Stomach (tissue), 9 donors: ENCODE results near the gene ARFGEF3. TPM values are rescaled to one million over a fixed set of nuclear protein-coding genes. Genes with fewer than 3 reads are reported as not detected.

Experiments
- DNase-seq, 2 donors: peaks; one replicate each; pipeline versions ENCODE4 v3.0.0 to v3.0.0-alpha.2; 2013 to 2019
- H3K27ac ChIP-seq, 5 donors: fragments of 200-600 bp in 4 of 5; sonication (generic) in 4 of 5; one replicate each; pipeline ENCODE4 v1.5.1; 2013 to 2019; ENCODE audit warnings: mild to moderate bottlenecking in 1 of 5, moderate library complexity in 1 of 5
- H3K27me3 ChIP-seq, 3 donors: fragments of 200-600 bp; sonication (generic); one replicate each; pipeline ENCODE4 v1.5.1; 2017 to 2019; ENCODE audit warnings: mixed run types in 1 of 3
- H3K36me3 ChIP-seq, 4 donors: fragments of 200-600 bp; sonication (generic); 1 replicate in 3 of 4; 2 replicates in 1 of 4; pipeline ENCODE4 v1.5.1; 2016 to 2019
- H3K4me1 ChIP-seq, 4 donors: fragments of 200-600 bp; sonication (generic); one replicate each; pipeline ENCODE4 v1.5.1; 2016 to 2019
- H3K4me3 ChIP-seq, 4 donors: fragments of 200-600 bp; sonication (generic) in 3 of 4; one replicate each; pipeline ENCODE4 v1.5.1; 2016 to 2019; ENCODE audit warnings: mild to moderate bottlenecking in 1 of 4
- H3K9me3 ChIP-seq, 4 donors: fragments of 200-600 bp; sonication (generic); one replicate each; pipeline ENCODE4 v1.5.1; 2016 to 2019
- EP300 ChIP-seq: sonication (generic); formaldehyde crosslinking; IDR thresholded peaks from one replicate; pipeline ENCODE4 v1.6.1; 2017; ENCODE audit warnings: antibody characterized with exemption
- POLR2A ChIP-seq, 4 donors: fragments of 450-650 bp; IDR thresholded peaks; one replicate each; pipeline ENCODE4 v1.6.1; 2016; ENCODE audit warnings: antibody characterized with exemption in 4 of 4, control low read depth in 2 of 4, mild to moderate bottlenecking in 1 of 4, moderate library complexity in 1 of 4
- POLR2AphosphoS5 ChIP-seq, 3 donors: sonication (generic); formaldehyde crosslinking; IDR thresholded peaks; one replicate each; pipeline ENCODE4 v1.6.1; 2016; ENCODE audit warnings: antibody characterized with exemption in 3 of 3
- WGBS, 5 donors: extraction: QIAGEN DNeasy Blood & Tissue Kit in 3 of 5; methylation state at CpG; one replicate each; pipeline versions ENCODE4 v1.1.5 to v1.1.7; 2013 to 2018; 5-methylcytosine and 5-hydroxymethylcytosine counted together
- intact Hi-C: fragments of 100-400 bp; cut with DNase I; formaldehyde crosslinking; loops from one replicate; pipeline ENCODE4 v1.15.1; 2023; ENCODE audit warnings: low total_unique reads
- polyA plus RNA-seq, 3 donors: library from polyadenylated mRNA; stranded (reverse); fragments of 200-250 nt; gene quantifications; one replicate each; pipeline ENCODE4 v1.2.3, GENCODE V29; 2013
- total RNA-seq, 5 donors: library from RNA; depleted of rRNA; stranded (reverse); fragments of >200 nt; gene quantifications; one replicate each; pipeline versions ENCODE4 v1.1.0 to v1.2.3, GENCODE V29; 2014 to 2016
- TF ChIP-seq, protein P1 (sequence below), 7 experiments: fragments of 450-650 bp in 4 of 7; fragments of 200-600 bp in 3 of 7; sonication (generic) in 3 of 7; IDR thresholded peaks; one replicate each; pipeline ENCODE4 v1.5.1; 2016 to 2019; ENCODE audit warnings: antibody characterized with exemption in 7 of 7, control low read depth in 2 of 7, mild to moderate bottlenecking in 1 of 7
- donor health status: healthy with polysubstance abuse.
- donor health status: Bipolar disorder and iron deficiency.
- donor health status: healthy.

Gene ARFGEF3
- total and polyA plus RNA-seq, 8 donors, result 3.2 to 44.6 (median 13.2) TPM

DNA sequence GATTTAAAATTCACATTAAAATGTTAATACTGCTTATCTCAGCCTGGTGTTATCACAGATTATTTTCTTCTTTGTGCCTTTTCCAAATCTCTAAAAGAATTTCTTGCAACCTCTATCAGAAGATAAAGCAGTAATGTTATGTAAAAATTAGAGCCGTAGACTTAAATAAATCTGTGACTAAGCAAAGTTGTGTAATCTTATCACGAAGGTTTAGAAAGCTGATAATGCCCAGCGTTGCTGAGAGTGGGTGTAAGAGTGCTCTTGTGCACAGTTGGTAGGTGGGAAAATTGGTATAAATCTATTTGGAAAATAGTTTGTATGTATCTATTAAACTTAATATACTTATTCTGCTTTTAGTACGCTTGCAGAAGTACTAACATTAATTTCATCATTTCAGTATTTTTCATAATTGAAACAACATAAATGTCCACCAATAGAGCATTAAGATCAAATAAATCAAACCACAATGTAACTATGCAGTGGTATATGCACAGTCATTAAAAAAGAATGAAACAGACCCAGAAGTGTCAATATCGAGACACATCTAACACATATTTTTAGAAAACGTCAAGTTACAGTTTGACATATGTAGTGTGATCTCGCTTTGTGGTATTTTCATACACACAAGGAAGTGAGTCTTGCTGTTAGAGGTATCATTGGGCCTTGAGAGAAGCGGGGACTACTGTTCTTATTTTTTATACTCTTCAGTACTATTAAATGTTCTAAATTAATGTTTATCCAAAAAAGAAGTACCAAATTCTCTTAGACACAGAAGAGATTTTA, 111.0 kb downstream of the ARFGEF3 start:
- TF ChIP-seq POLR2AphosphoS5 (IDR thresholded peaks at IDR 0.05), result peak in 2 of 3 donors; percentile 22 to 60
- no peak for TF ChIP-seq EP300
- intact Hi-C loops, result no loop called here
- H3K27ac ChIP-seq, result peak overlapping the region in 4 of 5 donors; percentile 36 to 72 (median 54)
- H3K4me3 ChIP-seq, result no peak overlapping the region
- peaks cover 0 to 4% (median 0%) of the 10 kb centered on the region in 4 donors for H3K36me3 ChIP-seq
- WGBS, 5 donors, result 40 to 63% (median 57%) methylated on average over 8 of the region's 8 CpGs
- peaks cover 6 to 23% (median 15%) of the 10 kb centered on the region in 4 donors for H3K4me1 ChIP-seq
- no peaks in the 10 kb centered on the region for H3K9me3 ChIP-seq
- no peaks in the 10 kb centered on the region for H3K27me3 ChIP-seq
- peak in 1 of 2 donors; percentile 55 for DNase-seq

DNA sequence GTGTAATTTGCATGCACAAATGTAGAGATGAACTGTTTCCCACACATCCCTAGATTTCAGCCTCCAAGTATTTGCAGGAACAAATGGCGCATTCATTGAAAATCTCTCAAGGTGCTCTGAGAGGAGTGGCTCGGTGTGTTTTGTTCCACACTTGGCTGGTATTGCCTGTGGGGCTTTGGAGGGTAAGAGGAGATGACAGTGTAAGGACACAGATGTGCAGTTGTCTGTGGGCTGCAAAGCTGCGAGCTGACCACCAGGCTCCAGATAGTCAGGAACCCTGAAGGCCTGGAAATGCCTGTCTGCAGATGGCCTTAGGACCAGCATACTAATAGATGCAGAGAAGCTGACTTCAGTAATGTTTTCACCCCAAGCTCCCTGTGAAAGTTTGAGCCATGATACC, 114.2 kb downstream of the ARFGEF3 start:
- TF ChIP-seq POLR2A (IDR thresholded peaks at IDR 0.05) (no peak), EP300 (no peak), POLR2AphosphoS5 (IDR thresholded peaks at IDR 0.05) (no peak)
- 81 to 87% (median 84%) methylated on average over 3 of the region's 3 CpGs for WGBS, 5 donors
- Histone ChIP-seq H3K4me1 (peaks cover 6 to 18% (median 9%) of the 10 kb centered on the region in 4 donors), H3K27me3 (no peaks in the 10 kb centered on the region), H3K27ac (no peak overlapping the region), H3K36me3 (peaks cover 0 to 26% (median 22%) of the 10 kb centered on the region in 4 donors), H3K9me3 (no peaks in the 10 kb centered on the region), H3K4me3 (no peak overlapping the region)
- no peak for DNase-seq
- intact Hi-C loops, result no loop called here

DNA sequence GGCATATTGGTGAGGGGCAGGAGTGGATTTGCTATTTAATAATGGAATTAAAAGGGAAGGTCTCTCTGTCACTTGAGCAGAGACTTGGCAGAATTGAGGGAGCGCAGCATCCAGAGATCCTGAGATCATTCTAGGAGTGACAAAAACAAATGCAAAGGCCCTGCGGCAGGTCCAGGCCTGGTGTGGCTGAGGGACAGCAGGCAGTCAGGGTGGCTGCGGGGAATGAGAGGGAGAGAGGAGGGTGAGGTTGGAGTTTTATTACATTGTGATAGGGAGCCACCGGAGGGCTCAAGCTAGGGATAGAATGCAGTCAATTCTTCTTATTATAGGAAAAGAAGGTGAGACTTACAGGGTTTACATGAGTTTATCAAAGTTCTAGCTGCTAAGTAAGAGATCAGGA, 116.1 kb downstream of the ARFGEF3 start:
- Histone ChIP-seq H3K27me3 (no peaks in the 10 kb centered on the region), H3K27ac (peak overlapping the region in 1 of 5 donors; percentile 26), H3K4me3 (no peak overlapping the region), H3K4me1 (peaks cover 0 to 8% (median 0%) of the 10 kb centered on the region in 4 donors), H3K36me3 (peaks cover 0 to 36% (median 26%) of the 10 kb centered on the region in 4 donors), H3K9me3 (no peaks in the 10 kb centered on the region)
- no peak for DNase-seq
- WGBS, 5 donors, result 89 to 97% (median 93%) methylated on average over 4 of the region's 4 CpGs
- TF ChIP-seq, protein P1, sequence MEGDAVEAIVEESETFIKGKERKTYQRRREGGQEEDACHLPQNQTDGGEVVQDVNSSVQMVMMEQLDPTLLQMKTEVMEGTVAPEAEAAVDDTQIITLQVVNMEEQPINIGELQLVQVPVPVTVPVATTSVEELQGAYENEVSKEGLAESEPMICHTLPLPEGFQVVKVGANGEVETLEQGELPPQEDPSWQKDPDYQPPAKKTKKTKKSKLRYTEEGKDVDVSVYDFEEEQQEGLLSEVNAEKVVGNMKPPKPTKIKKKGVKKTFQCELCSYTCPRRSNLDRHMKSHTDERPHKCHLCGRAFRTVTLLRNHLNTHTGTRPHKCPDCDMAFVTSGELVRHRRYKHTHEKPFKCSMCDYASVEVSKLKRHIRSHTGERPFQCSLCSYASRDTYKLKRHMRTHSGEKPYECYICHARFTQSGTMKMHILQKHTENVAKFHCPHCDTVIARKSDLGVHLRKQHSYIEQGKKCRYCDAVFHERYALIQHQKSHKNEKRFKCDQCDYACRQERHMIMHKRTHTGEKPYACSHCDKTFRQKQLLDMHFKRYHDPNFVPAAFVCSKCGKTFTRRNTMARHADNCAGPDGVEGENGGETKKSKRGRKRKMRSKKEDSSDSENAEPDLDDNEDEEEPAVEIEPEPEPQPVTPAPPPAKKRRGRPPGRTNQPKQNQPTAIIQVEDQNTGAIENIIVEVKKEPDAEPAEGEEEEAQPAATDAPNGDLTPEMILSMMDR (IDR thresholded peaks at IDR 0.05), result no peak
- TF ChIP-seq EP300 (no peak), POLR2AphosphoS5 (IDR thresholded peaks at IDR 0.05) (no peak), POLR2A (IDR thresholded peaks at IDR 0.05) (no peak)
- intact Hi-C loops, result no loop called here

DNA sequence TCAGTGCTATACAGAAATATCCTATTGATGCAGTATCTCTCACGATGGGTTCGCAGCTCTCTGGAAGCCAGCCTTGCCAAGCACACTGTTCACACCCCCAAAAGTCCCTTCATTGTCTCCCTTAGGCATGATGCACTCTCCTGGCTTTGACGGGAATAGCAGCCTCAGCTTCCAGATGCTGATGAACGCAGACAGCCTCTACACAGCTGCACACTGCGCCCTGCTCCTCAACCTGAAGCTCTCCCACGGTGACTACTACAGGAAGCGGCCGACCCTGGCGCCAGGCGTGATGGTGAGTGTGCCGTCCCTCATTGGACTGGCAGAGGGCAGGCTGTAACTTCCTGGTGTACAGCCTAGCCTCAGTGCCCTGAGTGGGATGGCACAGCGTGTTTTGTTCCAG, 116.6 kb downstream of the ARFGEF3 start:
- peaks cover 0 to 7% (median 0%) of the 10 kb centered on the region in 4 donors for H3K4me1 ChIP-seq
- H3K27me3 ChIP-seq, result no peaks in the 10 kb centered on the region
- TF ChIP-seq POLR2A (IDR thresholded peaks at IDR 0.05), result no peak
- TF ChIP-seq EP300, result no peak
- TF ChIP-seq, protein P1 (IDR thresholded peaks at IDR 0.05), result peak in 4 of 7 experiments; percentile 20 to 43 (median 24)
- peak in 1 of 3 donors; percentile 22 for TF ChIP-seq POLR2AphosphoS5 (IDR thresholded peaks at IDR 0.05)
- peak in 1 of 2 donors; percentile 76 for DNase-seq
- H3K4me3 ChIP-seq, result no peak overlapping the region
- intact Hi-C loops, result no loop called here
- WGBS, 5 donors, result 56 to 64% (median 59%) methylated on average over 9 to 12 of the region's 12 CpGs
- peak overlapping the region in 1 of 5 donors; percentile 26 for H3K27ac ChIP-seq
- no peaks in the 10 kb centered on the region for H3K9me3 ChIP-seq
- peaks cover 0 to 37% (median 26%) of the 10 kb centered on the region in 4 donors for H3K36me3 ChIP-seq

DNA sequence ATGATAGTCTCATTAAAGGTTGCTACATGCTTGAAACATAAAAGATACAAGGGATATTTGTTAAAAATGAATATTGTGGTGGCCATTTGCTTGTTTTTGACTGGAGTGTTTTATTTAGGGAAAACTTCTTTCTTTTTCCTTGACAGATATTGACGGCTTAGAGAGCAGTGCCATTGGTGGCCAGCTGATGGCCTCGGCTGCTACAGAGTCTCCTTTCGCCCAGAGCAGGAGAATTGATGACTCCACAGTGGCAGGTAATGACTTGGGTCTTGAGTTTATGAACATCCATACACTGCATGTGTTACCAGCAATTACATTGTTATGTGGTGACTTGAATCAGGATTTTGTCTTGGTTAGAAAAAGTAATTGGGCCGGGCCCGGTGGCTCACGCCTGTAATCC, 124.1 kb downstream of the ARFGEF3 start:
- intact Hi-C loops, result loop anchor here (10.0 kb wide), 2 partner anchors 131 to 171 kb away; no protein-coding TSS in a partner anchor
- Histone ChIP-seq H3K27ac (no peak overlapping the region), H3K36me3 (peaks cover 0 to 57% (median 31%) of the 10 kb centered on the region in 4 donors), H3K27me3 (no peaks in the 10 kb centered on the region), H3K4me1 (peaks cover 0 to 6% (median 0%) of the 10 kb centered on the region in 4 donors), H3K9me3 (no peaks in the 10 kb centered on the region), H3K4me3 (no peak overlapping the region)
- TF ChIP-seq POLR2AphosphoS5 (IDR thresholded peaks at IDR 0.05) (no peak), EP300 (no peak), POLR2A (IDR thresholded peaks at IDR 0.05) (no peak)
- TF ChIP-seq, protein P1 (IDR thresholded peaks at IDR 0.05), result no peak
- DNase-seq, result no peak
- 88 to 91% (median 89%) methylated on average over 6 of the region's 6 CpGs for WGBS, 5 donors
